Loucy (cell line): Measurements from ENCODE around the gene SDF4.
A peak's percentile ranks its signal among the peaks of the same experiment; 100 is the strongest.

Experiments used
- EZH2phosphoT487 ChIP-seq: fragments of 200-600 bp; IDR thresholded peaks from 2 replicates; pipeline ENCODE4 v1.6.1; 2018; ENCODE audit warnings: antibody characterized with exemption, mild to moderate bottlenecking, moderate library complexity, borderline replicate concordance
- TF ChIP-seq, protein P1 (sequence below): fragments of 200-600 bp; sonication (generic); conservative IDR thresholded peaks from 2 replicates; pipeline ENCODE4 v1.5.1; 2014; ENCODE audit warnings: mild to moderate bottlenecking, antibody characterized with exemption, low read length

DNA sequence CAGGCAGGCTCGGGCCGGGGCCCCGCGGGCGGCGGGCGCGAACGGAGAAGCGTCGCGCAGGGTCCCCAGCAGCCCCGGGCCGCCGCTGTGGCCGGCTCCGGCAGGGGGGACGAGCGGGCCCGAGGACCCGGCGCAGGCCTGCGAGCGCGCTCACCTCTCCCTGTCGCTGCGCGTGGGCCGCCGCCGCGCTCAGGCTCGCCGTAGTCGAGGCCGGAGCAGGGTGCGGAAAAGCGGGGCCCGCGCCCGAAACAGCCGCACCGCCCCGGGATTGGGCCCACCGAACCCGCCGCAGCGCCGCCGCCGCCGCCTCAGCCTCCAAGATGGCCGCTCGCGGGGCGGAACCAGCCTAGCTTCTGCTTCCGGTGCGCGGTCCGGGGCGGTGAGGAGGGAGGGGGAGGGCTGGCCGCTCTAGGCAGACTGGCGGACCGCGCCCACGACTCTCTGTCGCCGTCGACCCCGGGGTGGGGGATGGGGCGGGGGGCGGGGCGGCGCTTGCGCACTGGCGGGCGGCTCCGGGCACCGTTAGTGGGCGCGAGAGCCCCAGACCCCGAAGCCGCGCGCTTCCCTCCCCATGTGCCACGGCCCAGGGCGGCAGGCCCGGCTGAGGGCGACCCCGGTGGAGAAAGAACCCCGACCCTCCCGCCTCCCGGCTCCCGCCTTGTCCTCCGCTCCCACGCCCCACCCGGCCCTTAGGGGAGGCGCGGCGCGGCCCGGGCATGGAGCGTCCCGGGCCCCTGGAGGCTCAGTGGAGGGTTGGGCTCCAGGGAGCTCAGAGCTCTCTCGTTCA is 41.9 kb upstream of the SDF4 start, which contains the start of gene UBE2J2:
- TF ChIP-seq, protein P1, sequence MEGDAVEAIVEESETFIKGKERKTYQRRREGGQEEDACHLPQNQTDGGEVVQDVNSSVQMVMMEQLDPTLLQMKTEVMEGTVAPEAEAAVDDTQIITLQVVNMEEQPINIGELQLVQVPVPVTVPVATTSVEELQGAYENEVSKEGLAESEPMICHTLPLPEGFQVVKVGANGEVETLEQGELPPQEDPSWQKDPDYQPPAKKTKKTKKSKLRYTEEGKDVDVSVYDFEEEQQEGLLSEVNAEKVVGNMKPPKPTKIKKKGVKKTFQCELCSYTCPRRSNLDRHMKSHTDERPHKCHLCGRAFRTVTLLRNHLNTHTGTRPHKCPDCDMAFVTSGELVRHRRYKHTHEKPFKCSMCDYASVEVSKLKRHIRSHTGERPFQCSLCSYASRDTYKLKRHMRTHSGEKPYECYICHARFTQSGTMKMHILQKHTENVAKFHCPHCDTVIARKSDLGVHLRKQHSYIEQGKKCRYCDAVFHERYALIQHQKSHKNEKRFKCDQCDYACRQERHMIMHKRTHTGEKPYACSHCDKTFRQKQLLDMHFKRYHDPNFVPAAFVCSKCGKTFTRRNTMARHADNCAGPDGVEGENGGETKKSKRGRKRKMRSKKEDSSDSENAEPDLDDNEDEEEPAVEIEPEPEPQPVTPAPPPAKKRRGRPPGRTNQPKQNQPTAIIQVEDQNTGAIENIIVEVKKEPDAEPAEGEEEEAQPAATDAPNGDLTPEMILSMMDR = peak; percentile 5; the same call in 1 of the 2 replicates
- TF ChIP-seq EZH2phosphoT487 = no peak
